LNCAP (cell line): ENCODE results near the gene ARMS2.

ENCODE experiments used
- CTCF ChIP-seq: fragments of 450-650 bp; IDR thresholded peaks from 2 replicates; pipeline ENCODE4 v1.5.1; 2017; ENCODE audit warnings: mild to moderate bottlenecking

Gene ARMS2

GRCh38 chr10:122484276-122485060 lies 30.0 kb downstream of the ARMS2 start:
- no peak for TF ChIP-seq CTCF

DNA sequence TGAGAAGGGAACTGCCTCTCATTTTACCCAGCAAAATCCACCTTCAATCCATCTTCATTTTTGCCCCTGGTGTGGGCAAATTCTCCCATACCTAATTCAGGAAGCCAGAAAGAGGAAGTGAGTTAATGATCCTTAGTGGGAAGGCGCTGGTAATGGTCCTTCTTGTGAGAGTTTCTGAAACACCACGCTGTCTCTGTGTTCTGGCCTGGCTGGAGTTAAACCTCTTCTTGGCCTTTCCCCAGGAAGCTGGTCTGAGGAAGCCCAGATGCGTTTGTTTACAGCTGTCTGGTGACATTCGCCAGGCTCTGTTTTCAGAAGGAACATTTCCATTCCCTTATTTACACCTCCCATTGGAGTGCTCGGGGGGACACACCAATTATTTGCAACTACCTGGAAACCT lies 31.2 kb downstream of the ARMS2 start:
- TF ChIP-seq CTCF, result no peak

- TF ChIP-seq CTCF, result no peak
Measured at GRCh38 chr10:122486406-122487080, 32.1 kb downstream of the ARMS2 start.

GRCh38 chr10:122487174-122487765 lies 32.8 kb downstream of the ARMS2 start:
- no peak for TF ChIP-seq CTCF

DNA sequence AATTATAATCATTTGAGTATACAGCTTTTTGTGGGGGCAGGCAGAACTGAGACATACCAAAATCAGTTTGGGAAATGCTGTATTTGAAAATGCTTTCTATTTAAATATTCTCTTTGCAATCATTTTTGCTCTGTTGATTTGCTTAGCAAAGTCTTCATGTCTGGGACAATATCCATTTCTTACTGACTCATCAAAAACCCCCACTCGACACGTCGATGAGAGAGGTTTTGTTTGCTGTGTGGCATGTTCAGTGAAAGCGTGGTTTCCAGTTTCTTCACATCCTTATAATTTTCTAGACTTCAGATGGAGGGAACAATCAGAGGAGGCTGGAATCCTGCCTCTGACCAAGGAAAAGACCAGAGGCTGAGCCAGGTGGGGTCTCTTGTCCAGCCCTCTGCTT lies 35.8 kb downstream of the ARMS2 start:
- no peak for TF ChIP-seq CTCF

DNA sequence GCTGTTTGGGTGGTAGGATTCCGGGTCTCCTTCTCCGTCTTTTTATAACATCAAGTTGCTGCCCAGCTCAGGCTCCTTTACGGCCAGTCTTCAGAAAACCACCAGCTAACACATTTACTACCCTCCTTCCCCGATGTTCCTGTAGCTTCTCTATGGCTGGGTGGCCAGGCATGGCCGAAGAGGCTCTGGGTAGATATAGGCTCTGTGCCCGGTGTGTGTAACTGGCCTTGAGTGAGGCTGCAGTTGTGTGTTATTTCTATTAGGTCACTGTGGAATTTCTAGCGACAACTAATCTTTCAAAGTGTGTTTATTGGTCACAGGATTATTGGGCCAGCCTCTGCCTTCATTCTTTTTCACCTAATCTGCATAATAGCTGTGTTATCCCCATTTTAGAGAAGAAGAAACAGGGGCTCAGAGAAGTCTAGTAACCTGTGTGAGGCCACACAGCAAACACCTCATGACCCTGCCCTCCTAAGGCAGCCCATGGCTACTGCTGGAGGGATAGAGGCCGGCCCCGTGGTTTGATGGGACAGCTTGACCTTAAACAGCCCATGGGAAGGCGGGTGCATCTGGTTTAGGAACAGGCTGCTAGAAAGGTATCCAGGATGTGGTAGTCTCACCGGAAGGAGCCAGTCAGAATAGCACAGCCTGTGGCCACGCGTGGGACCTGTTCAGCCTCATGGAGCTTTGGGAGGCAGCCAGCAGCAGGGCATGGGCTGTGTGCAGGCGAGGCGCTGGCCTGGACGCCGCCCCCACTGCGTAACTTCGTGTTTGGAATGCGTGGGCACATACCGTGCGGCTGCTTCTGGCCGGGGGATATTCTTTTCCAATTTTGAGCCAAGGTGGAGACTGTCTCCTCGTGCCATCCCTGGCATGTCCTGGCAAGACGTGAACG lies 36.6 kb downstream of the ARMS2 start:
- TF ChIP-seq CTCF, result no peak

DNA sequence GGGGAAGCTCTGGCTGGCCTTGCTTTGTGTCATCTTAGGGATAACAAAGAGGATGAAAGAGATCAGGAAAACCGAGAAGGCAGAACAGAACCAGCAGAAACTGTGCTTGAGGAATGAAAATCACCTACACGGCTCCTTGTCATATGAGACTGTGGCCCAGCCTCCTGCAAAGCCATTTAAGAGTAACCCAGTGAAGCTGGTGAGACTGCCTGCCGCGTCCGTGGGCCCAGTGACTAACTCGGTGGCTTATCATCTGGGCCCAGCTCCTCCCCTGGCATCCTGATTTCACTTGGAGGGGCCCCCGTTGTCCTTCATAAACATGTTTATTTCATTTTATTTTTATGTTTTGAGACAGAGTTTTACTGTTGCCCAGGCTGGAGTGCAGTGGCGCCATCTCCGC lies 37.6 kb downstream of the ARMS2 start:
- no peak for TF ChIP-seq CTCF
